Endometrial microvascular endothelial cells (primary cell): ENCODE data around the gene RNF31. TPM values are rescaled to one million over a fixed set of nuclear protein-coding genes. Genes with fewer than 3 reads are reported as not detected.

Experiments
- in situ Hi-C: cut with HindIII; loops from 2 replicates; pipeline ENCODE4 v1.10.0; 2017; ENCODE audit warnings: low sequenced_read_pairs, low pct_unique_long_range_greater_than_20kb; ENCODE audit errors: inconsistent ontology term
- total RNA-seq: library from RNA; depleted of rRNA; stranded (reverse); fragments of >200 nt; gene quantifications from one replicate; pipeline ENCODE4 v1.2.3, GENCODE V29; 2015; ENCODE audit errors: inconsistent ontology term

The RNF31 gene
- total RNA-seq, 1 donor from 2014 or later = 121 TPM

- in situ Hi-C loops = no loop called here
Measured at GRCh38 chr14:24135834-24136683, 11.2 kb upstream of the RNF31 start, which contains the start of gene PSME1. TSS of gene PSME1 (plus strand) at chr14:24136194. CDS start at chr14:24136263, 69 bp downstream.

GRCh38 chr14:24136684-24137528 lies 10.4 kb upstream of the RNF31 start:
- in situ Hi-C loops = no loop called here

GRCh38 chr14:24137529-24138395 lies 9.5 kb upstream of the RNF31 start:
- in situ Hi-C loops = no loop called here

GRCh38 chr14:24138396-24139271 lies 8.7 kb upstream of the RNF31 start:
- in situ Hi-C loops = no loop called here

- in situ Hi-C loops = no loop called here
Measured at GRCh38 chr14:24139272-24139934, 7.9 kb upstream of the RNF31 start.

GRCh38 chr14:24141097-24141880 lies 6.0 kb upstream of the RNF31 start, which contains the start of gene EMC9:
TSS of gene EMC9 (minus strand) at chr14:24141591. CDS start at chr14:24141304, 287 bp downstream.
- in situ Hi-C loops = no loop called here

- in situ Hi-C loops = no loop called here
Measured at GRCh38 chr14:24143511-24143910, 3.8 kb upstream of the RNF31 start.

- in situ Hi-C loops = no loop called here
Measured at GRCh38 chr14:24144451-24144850, 2.8 kb upstream of the RNF31 start.

- in situ Hi-C loops = no loop called here
Measured at GRCh38 chr14:24145219-24145618, 2.1 kb upstream of the RNF31 start.

- in situ Hi-C loops = no loop called here
Measured at GRCh38 chr14:24145690-24146452, 1.4 kb upstream of the RNF31 start.

GRCh38 chr14:24146453-24146977 lies 783 bp upstream of the RNF31 start, which contains the start of gene PSME2:
TSS of gene PSME2 (minus strand) at chr14:24146610. CDS start at chr14:24146581, 29 bp downstream.
- in situ Hi-C loops = no loop called here

- in situ Hi-C loops = no loop called here
Measured at GRCh38 chr14:24147761-24148428, 597 bp downstream of the RNF31 start.

- in situ Hi-C loops = no loop called here
Measured at GRCh38 chr14:24149302-24149969, 2.1 kb downstream of the RNF31 start.

- in situ Hi-C loops = no loop called here
Measured at GRCh38 chr14:24150061-24150460, 2.8 kb downstream of the RNF31 start.

- in situ Hi-C loops = no loop called here
Measured at GRCh38 chr14:24150567-24150966, 3.3 kb downstream of the RNF31 start.
